ENCODE data around the gene ANXA5. TPM values are rescaled to one million over a fixed set of nuclear protein-coding genes. Genes with fewer than 3 reads are reported as not detected.

ANXA5 gene
- total and polyA plus RNA-seq, 2 of the 4 experiments (the other 2 are of a cell fraction) = 780 to 1,448 TPM

- Histone ChIP-seq H3K36me3 (ENCODE audit: control insufficient read depth, insufficient read depth, low read length) (no peaks in the 10 kb centered on the region), H3K56ac (ENCODE audit: extremely low read depth, insufficient read depth, low read length) (peak overlapping the region; percentile 9; the same call in 1 of the 2 replicates), H4K91ac (ENCODE audit: insufficient read depth, low read depth, low read length) (peak overlapping the region; percentile 34; the same call in 1 of the 2 replicates), H2BK5ac (ENCODE audit: low read depth, low read length, poor library complexity, severe bottlenecking) (peak overlapping the region; percentile 76), H4K8ac (ENCODE audit: low read depth in 2 of 2, low read length in 2 of 2) (peak overlapping the region; percentile 27 to 33; a peak in 3 of 4 replicates), H4K5ac (ENCODE audit: low read depth, low read length) (peak overlapping the region; percentile 45; the same call in 1 of the 2 replicates), H2AK9ac (replicated peaks; ENCODE audit: low read depth, low read length, poor library complexity) (no peak overlapping the region), H3K4ac (ENCODE audit: low read depth, low read length) (peak overlapping the region; percentile 26; the same call in 1 of the 2 replicates), H2BK15ac (ENCODE audit: low read depth, low read length) (peak overlapping the region; percentile 72), H3K14ac (replicated peaks; ENCODE audit: low read depth, low read length) (no peak overlapping the region), H3K4me1 (ENCODE audit: control insufficient read depth, insufficient read depth, low read length) (peaks cover 11% of the 10 kb centered on the region), H2BK120ac (ENCODE audit: low read depth, low read length) (peak overlapping the region; percentile 48), H3K4me3 (ENCODE audit: insufficient read depth, low read depth, low read length) (no peak overlapping the region), H3K9me3 (ENCODE audit: control insufficient read depth, insufficient read depth, low read length) (no peaks in the 10 kb centered on the region), H3K9me1 (ENCODE audit: insufficient read depth, low read length) (no peaks in the 10 kb centered on the region), H2AFZ (replicated peaks; ENCODE audit: low read length, poor library complexity) (no peak overlapping the region), H2AK5ac (ENCODE audit: low read depth, low read length) (no peak overlapping the region; the same call in 1 of the 2 replicates), H3K79me1 (ENCODE audit: low read depth in 1 of 2, low read length in 2 of 2) (peaks cover 0 to 2% of the 10 kb centered on the region in 2 experiments; a peak in 1 of 4 replicates), H3K27me3 (ENCODE audit: control insufficient read depth, insufficient read depth, low read length) (no peaks in the 10 kb centered on the region), H3K27ac (ENCODE audit: insufficient read depth, low read length) (peak overlapping the region; percentile 96), H3K4me2 (ENCODE audit: low read depth, low read length) (peak overlapping the region; percentile 7; the same call in 1 of the 2 replicates), H3K23ac (ENCODE audit: low read depth, low read length) (no peak overlapping the region; the same call in 1 of the 2 replicates), H4K20me1 (ENCODE audit: insufficient read depth, low read length) (no peaks in the 10 kb centered on the region), H3K9ac (ENCODE audit: low read depth, low read length) (0 out of 2 replicates have a peak overlapping the region, but pooled peaks have one; percentile 29), H3K18ac (ENCODE audit: low read depth, low read length) (peak overlapping the region; percentile 81), H2BK20ac (ENCODE audit: low read depth, low read length) (no peak overlapping the region)
- WGBS, 2 experiments (ENCODE audit: extremely low coverage in 2 of 2, insufficient read length in 1 of 2) = 73% methylated on average over 2 of the region's 4 CpGs; no CpG with 5 or more reads in 1 of the 2 experiments
- BruUV-seq (replicated peaks) = no TSS peak
- DNase-seq (peak; percentile 74), ATAC-seq (ENCODE audit: low read depth) (peak; percentile 79)
- ChIA-PET POLR2A (ENCODE audit: unreplicated experiment) (no interaction called here), CTCF (interaction anchor here (0.7 to 1.3 kb wide), 2 partner anchors 10 to 452 kb away, joined by 3 read pairs; no protein-coding TSS in a partner anchor)
- intact Hi-C loops (cut with micrococcal nuclease) = no loop called here
- in situ Hi-C loops (cut with MboI; ENCODE audit: low sequenced_read_pairs) = no loop called here
- dilution Hi-C loops (cut with HindIII; ENCODE audit: low sequenced_read_pairs, unreplicated experiment) = no loop called here
- TF ChIP-seq CEBPB (IDR thresholded peaks at IDR 0.05; ENCODE audit: low read depth, low read length) (peak; percentile 75), SMC3 (IDR thresholded peaks at IDR 0.05; ENCODE audit: low read depth, low read length) (no peak)
Measured at GRCh38 chr4:121717680-121718237, 21.0 kb upstream of the ANXA5 start.
